HepG2 (cell line): ENCODE data around the gene MIF. TPM values are rescaled to one million over a fixed set of nuclear protein-coding genes. Genes with fewer than 3 reads are reported as not detected.
A peak's percentile ranks its signal among the peaks of the same experiment; 100 is the strongest.

Experiments used
- HNRNPL ChIP-seq: fragments of 200-400 bp; formaldehyde crosslinking; IDR thresholded peaks from 2 replicates; pipeline ENCODE4 v1.6.1; 2017; ENCODE audit warnings: mild to moderate bottlenecking, low read depth, low read length
- MEIS2 ChIP-seq: sonication (generic); formaldehyde crosslinking; IDR thresholded peaks from 2 replicates; pipeline ENCODE4 v1.9.0; 2021; ENCODE audit warnings: mild to moderate bottlenecking, missing genetic modification reagents
- NR2F2 ChIP-seq: IDR thresholded peaks from 2 replicates; pipeline ENCODE4 v1.6.1; 2012; ENCODE audit warnings: low read depth, inconsistent platforms, borderline replicate concordance
- POLR2A ChIP-seq, 2 experiments: IDR thresholded peaks; 2 replicates each; pipeline ENCODE4 v1.6.1; 2011; ENCODE audit warnings: low read depth in 2 of 2, low read length in 2 of 2, mild to moderate bottlenecking in 1 of 2, moderate library complexity in 1 of 2; ENCODE audit not compliant: insufficient read depth in 1 of 2
- RBM22 ChIP-seq: fragments of 200-400 bp; formaldehyde crosslinking; optimal IDR thresholded peaks from 2 replicates; pipeline ENCODE3; 2017; ENCODE audit warnings: mild to moderate bottlenecking, low read length, moderate library complexity
- SP4 ChIP-seq: sonication (generic); formaldehyde crosslinking; IDR thresholded peaks from 2 replicates; pipeline ENCODE4 v1.8.1; 2023; ENCODE audit warnings: mild to moderate bottlenecking, missing genetic modification reagents
- XRCC5 ChIP-seq: fragments of 200-400 bp; formaldehyde crosslinking; optimal IDR thresholded peaks from 2 replicates; pipeline ENCODE3; 2017; ENCODE audit warnings: mild to moderate bottlenecking, low read length
- ZNF180 ChIP-seq: sonication (generic); formaldehyde crosslinking; IDR thresholded peaks from 2 replicates; pipeline ENCODE4 v1.4.0; 2020; ENCODE audit warnings: low read depth, missing genetic modification reagents, borderline replicate concordance
- ZNF773 ChIP-seq: sonication (generic); formaldehyde crosslinking; IDR thresholded peaks from 2 replicates; pipeline ENCODE4 v1.4.0; 2020; ENCODE audit warnings: missing genetic modification reagents, borderline replicate concordance
- ZNF777 ChIP-seq: sonication (generic); formaldehyde crosslinking; IDR thresholded peaks from 2 replicates; pipeline ENCODE4 v1.4.0; 2020; ENCODE audit warnings: missing genetic modification reagents
- ZNF781 ChIP-seq: sonication (generic); formaldehyde crosslinking; IDR thresholded peaks from 2 replicates; pipeline ENCODE4 v1.5.1; 2020; ENCODE audit warnings: borderline replicate concordance, mild to moderate bottlenecking, missing genetic modification reagents; ENCODE audit errors: not compliant biosample characterization
- ZSCAN22 ChIP-seq: sonication (generic); formaldehyde crosslinking; IDR thresholded peaks from 2 replicates; pipeline ENCODE4 v1.4.0; 2020; ENCODE audit warnings: mild to moderate bottlenecking, missing genetic modification reagents
- polyA plus RNA-seq, 8 experiments: library from polyadenylated mRNA; depleted of rRNA in 3 of 8; stranded (reverse) in 7 of 8; unstranded in 1 of 8; fragments of >200 nt; fragmentation: Illumina TruSeq in 4 of 8; extraction: Trizol in 4 of 8; gene quantifications; 2 replicates each; pipeline versions ENCODE4 v1.2.1 to v1.2.3, GENCODE V29; 2011 to 2016; ENCODE audit warnings: low read depth in 4 of 8, missing spikeins in 1 of 8, mixed read lengths in 1 of 8; ENCODE audit not compliant: insufficient read depth in 1 of 8
- total RNA-seq, 5 experiments: library from RNA; depleted of rRNA; stranded (reverse); fragments of >200 nt; fragmentation: Illumina TruSeq; extraction: Trizol; gene quantifications; 2 replicates each; pipeline ENCODE4 v1.2.3, GENCODE V29; 2016; ENCODE audit warnings: low read depth in 1 of 5
- TF ChIP-seq, protein P1 (sequence below): sonication (generic); formaldehyde crosslinking; IDR thresholded peaks from 2 replicates; pipeline ENCODE4 v1.5.1; 2020; ENCODE audit warnings: missing genetic modification reagents, mild to moderate bottlenecking, borderline replicate concordance
- TF ChIP-seq, protein P2 (sequence below), 2 experiments: fragments of 450-650 bp in 1 of 2; sonication (generic) in 1 of 2; formaldehyde crosslinking in 1 of 2; IDR thresholded peaks; 2 replicates each; pipeline versions ENCODE4 v1.6.1 to v1.8.0; 2016 to 2022; ENCODE audit warnings: antibody characterized with exemption in 1 of 2, mild to moderate bottlenecking in 1 of 2, missing genetic modification reagents in 1 of 2
- TF ChIP-seq, protein P3 (sequence below): sonication (generic); formaldehyde crosslinking; IDR thresholded peaks from 2 replicates; pipeline ENCODE4 v1.5.1; 2020; ENCODE audit warnings: mild to moderate bottlenecking, missing genetic modification reagents, moderate library complexity

The MIF gene
- total and polyA plus RNA-seq, 2 of the 13 experiments (the other 11 are each of a cell fraction or from before 2014, with no cell fraction given): 634 to 675 TPM

DNA sequence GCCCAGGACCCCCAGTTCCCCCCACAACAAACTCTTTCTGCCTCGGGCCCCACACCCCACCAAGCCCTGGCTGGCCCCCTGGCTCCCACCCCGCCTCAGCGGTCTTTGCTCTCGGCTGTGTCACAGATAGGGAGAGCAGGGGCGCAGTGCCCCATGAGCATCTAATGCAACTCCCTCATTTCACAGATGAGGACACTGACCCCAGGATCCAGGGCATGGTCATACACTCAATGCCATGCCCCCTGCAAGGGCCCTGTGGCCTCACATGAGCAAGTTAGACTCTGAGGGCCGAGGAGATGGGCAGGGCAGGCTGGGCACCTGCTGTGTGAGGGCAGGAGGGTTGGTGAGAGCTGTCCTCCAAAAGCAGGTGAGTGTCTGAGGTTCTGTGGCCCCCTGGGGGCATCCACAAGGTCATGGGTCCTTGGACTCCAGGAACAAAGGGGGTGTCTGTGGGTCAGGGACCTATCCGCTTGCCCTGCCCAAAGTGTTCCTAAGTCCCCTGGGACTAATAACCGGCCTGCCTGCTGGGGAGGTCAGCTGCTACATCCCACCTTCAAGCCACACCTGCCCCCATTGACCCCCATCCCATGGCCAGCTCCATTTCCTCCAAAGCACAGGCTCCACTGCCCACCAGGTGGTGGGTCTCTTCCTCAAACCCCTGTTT, 2.5 kb downstream of the MIF start (continued):
- TF ChIP-seq, protein P1, sequence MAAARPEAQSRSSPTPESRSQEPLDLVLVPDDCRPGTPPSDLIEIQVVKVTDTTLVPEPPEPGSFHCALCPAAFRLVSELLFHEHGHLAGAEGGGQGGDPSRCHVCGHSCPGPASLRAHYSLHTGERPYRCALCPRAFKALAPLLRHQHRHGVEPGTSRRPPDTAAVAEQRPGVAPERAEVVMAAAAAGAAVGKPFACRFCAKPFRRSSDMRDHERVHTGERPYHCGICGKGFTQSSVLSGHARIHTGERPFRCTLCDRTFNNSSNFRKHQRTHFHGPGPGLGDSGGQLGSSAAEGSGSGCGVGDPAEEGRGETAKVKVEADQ (CRISPR knock-in tag): no peak; the same call in 1 of the 2 replicates
- TF ChIP-seq, protein P2, sequence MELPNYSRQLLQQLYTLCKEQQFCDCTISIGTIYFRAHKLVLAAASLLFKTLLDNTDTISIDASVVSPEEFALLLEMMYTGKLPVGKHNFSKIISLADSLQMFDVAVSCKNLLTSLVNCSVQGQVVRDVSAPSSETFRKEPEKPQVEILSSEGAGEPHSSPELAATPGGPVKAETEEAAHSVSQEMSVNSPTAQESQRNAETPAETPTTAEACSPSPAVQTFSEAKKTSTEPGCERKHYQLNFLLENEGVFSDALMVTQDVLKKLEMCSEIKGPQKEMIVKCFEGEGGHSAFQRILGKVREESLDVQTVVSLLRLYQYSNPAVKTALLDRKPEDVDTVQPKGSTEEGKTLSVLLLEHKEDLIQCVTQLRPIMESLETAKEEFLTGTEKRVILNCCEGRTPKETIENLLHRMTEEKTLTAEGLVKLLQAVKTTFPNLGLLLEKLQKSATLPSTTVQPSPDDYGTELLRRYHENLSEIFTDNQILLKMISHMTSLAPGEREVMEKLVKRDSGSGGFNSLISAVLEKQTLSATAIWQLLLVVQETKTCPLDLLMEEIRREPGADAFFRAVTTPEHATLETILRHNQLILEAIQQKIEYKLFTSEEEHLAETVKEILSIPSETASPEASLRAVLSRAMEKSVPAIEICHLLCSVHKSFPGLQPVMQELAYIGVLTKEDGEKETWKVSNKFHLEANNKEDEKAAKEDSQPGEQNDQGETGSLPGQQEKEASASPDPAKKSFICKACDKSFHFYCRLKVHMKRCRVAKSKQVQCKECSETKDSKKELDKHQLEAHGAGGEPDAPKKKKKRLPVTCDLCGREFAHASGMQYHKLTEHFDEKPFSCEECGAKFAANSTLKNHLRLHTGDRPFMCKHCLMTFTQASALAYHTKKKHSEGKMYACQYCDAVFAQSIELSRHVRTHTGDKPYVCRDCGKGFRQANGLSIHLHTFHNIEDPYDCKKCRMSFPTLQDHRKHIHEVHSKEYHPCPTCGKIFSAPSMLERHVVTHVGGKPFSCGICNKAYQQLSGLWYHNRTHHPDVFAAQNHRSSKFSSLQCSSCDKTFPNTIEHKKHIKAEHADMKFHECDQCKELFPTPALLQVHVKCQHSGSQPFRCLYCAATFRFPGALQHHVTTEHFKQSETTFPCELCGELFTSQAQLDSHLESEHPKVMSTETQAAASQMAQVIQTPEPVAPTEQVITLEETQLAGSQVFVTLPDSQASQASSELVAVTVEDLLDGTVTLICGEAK (IDR thresholded peaks at IDR 0.05): no peak
- TF ChIP-seq, protein P2 (CRISPR knock-in tag; IDR thresholded peaks at IDR 0.05): peak; percentile 63; the same call in 1 of the 2 replicates
- TF ChIP-seq MEIS2 (CRISPR knock-in tag): no peak
- no peak for TF ChIP-seq ZNF781 (CRISPR knock-in tag)
- no peak for TF ChIP-seq SP4 (CRISPR knock-in tag)
- TF ChIP-seq, protein P3, sequence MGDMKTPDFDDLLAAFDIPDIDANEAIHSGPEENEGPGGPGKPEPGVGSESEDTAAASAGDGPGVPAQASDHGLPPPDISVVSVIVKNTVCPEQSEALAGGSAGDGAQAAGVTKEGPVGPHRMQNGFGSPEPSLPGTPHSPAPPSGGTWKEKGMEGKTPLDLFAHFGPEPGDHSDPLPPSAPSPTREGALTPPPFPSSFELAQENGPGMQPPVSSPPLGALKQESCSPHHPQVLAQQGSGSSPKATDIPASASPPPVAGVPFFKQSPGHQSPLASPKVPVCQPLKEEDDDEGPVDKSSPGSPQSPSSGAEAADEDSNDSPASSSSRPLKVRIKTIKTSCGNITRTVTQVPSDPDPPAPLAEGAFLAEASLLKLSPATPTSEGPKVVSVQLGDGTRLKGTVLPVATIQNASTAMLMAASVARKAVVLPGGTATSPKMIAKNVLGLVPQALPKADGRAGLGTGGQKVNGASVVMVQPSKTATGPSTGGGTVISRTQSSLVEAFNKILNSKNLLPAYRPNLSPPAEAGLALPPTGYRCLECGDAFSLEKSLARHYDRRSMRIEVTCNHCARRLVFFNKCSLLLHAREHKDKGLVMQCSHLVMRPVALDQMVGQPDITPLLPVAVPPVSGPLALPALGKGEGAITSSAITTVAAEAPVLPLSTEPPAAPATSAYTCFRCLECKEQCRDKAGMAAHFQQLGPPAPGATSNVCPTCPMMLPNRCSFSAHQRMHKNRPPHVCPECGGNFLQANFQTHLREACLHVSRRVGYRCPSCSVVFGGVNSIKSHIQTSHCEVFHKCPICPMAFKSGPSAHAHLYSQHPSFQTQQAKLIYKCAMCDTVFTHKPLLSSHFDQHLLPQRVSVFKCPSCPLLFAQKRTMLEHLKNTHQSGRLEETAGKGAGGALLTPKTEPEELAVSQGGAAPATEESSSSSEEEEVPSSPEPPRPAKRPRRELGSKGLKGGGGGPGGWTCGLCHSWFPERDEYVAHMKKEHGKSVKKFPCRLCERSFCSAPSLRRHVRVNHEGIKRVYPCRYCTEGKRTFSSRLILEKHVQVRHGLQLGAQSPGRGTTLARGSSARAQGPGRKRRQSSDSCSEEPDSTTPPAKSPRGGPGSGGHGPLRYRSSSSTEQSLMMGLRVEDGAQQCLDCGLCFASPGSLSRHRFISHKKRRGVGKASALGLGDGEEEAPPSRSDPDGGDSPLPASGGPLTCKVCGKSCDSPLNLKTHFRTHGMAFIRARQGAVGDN: peak; percentile 59
- no peak for TF ChIP-seq ZSCAN22 (CRISPR knock-in tag)
- TF ChIP-seq ZNF777 (CRISPR knock-in tag): 0 out of 2 replicates have a peak, but pooled peaks have one; percentile 33
- TF ChIP-seq POLR2A (IDR thresholded peaks at IDR 0.05; ENCODE audit: insufficient read depth in 1 of 2, low read depth in 2 of 2, low read length in 2 of 2): peak; percentile 35 to 64; a peak in 2 of 4 replicates
- no peak for TF ChIP-seq XRCC5
- peak; percentile 64 for TF ChIP-seq RBM22
- TF ChIP-seq NR2F2: 0 out of 2 replicates have a peak, but pooled peaks have one; percentile 9
- TF ChIP-seq ZNF773 (CRISPR knock-in tag): no peak
- 0 out of 2 replicates have a peak, but pooled peaks have one; percentile 58 for TF ChIP-seq HNRNPL
- TF ChIP-seq ZNF180: no peak
